ENCODE results near the gene PRKCE.

GRCh38 chr2:46174345-46175170 lies 523.1 kb downstream of the PRKCE start:
- TF ChIP-seq CTCF (IDR thresholded peaks at IDR 0.05) (no peak), POLR2A (IDR thresholded peaks at IDR 0.05) (no peak)
